ENCODE results near the gene PLXDC2. TPM values are rescaled to one million over a fixed set of nuclear protein-coding genes. Genes with fewer than 3 reads are reported as not detected.

Gene PLXDC2
- total and polyA plus RNA-seq, 2 experiments from 2014 or later, result 13.5 to 19.4 TPM

DNA sequence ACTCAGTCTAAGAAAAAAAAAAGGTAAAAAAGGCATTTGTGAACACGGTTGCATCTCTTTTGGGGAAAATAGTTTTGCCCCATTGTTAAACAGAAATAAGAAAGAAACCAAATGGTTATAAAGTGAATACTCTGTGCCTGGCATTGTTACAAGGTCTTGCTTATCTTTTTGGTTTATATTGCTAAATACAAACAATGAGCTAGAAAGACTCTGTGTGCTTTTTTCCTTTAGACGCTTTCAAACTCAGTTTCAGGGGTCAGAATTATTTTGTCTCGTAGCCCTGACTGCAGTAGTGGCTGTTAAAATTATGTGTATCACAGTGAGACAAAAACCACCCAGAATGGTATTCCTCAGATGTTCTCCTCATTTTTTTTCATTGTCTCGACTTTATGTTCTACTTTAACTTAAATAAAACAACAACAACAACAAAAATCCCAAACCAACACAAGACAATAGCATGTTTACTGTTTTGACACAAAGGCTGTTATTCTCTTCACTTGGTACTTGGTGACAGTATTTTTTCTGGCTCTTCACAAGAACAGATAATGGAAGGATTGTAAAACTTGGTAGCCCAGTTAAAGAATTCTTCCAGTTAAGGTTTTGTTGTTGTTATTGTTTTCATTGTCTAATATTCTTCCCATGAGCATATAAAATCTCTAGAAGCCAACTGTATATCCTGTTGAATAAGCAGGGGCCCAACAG, 190.1 kb downstream of the PLXDC2 start:
- Histone ChIP-seq H3K4me3 (no peak overlapping the region), H3K36me3 (ENCODE audit: insufficient read depth) (no peaks in the 10 kb centered on the region), H3K27ac (ENCODE audit: low read depth) (no peak overlapping the region), H3F3A (replicated peaks; ENCODE audit: low read depth) (no peaks in the 10 kb centered on the region), H3K79me2 (replicated peaks; ENCODE audit: insufficient read depth) (peaks cover 43% of the 10 kb centered on the region), H2AFZ (no peak overlapping the region), H4K20me1 (replicated peaks; ENCODE audit: insufficient read depth) (no peaks in the 10 kb centered on the region), H3K4me1 (ENCODE audit: insufficient read depth) (peaks cover 28% of the 10 kb centered on the region), H3K27me3 (ENCODE audit: insufficient read depth) (no peaks in the 10 kb centered on the region), H3K9me2 (ENCODE audit: insufficient read depth) (no peaks in the 10 kb centered on the region), H3K4me2 (no peak overlapping the region)
- TF ChIP-seq, protein P1, sequence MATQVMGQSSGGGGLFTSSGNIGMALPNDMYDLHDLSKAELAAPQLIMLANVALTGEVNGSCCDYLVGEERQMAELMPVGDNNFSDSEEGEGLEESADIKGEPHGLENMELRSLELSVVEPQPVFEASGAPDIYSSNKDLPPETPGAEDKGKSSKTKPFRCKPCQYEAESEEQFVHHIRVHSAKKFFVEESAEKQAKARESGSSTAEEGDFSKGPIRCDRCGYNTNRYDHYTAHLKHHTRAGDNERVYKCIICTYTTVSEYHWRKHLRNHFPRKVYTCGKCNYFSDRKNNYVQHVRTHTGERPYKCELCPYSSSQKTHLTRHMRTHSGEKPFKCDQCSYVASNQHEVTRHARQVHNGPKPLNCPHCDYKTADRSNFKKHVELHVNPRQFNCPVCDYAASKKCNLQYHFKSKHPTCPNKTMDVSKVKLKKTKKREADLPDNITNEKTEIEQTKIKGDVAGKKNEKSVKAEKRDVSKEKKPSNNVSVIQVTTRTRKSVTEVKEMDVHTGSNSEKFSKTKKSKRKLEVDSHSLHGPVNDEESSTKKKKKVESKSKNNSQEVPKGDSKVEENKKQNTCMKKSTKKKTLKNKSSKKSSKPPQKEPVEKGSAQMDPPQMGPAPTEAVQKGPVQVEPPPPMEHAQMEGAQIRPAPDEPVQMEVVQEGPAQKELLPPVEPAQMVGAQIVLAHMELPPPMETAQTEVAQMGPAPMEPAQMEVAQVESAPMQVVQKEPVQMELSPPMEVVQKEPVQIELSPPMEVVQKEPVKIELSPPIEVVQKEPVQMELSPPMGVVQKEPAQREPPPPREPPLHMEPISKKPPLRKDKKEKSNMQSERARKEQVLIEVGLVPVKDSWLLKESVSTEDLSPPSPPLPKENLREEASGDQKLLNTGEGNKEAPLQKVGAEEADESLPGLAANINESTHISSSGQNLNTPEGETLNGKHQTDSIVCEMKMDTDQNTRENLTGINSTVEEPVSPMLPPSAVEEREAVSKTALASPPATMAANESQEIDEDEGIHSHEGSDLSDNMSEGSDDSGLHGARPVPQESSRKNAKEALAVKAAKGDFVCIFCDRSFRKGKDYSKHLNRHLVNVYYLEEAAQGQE (IDR thresholded peaks at IDR 0.05; ENCODE audit: unreplicated experiment), result no peak
- TF ChIP-seq EZH2phosphoT487 (IDR thresholded peaks at IDR 0.05; ENCODE audit: unreplicated experiment) (no peak), POLR2AphosphoS5 (IDR thresholded peaks at IDR 0.05; ENCODE audit: low read depth) (no peak), NANOG (IDR thresholded peaks at IDR 0.05; ENCODE audit: borderline replicate concordance) (no peak), EZH2 (IDR thresholded peaks at IDR 0.05; ENCODE audit: low read depth, unreplicated experiment) (no peak), ZNF462 (CRISPR knock-in tag; IDR thresholded peaks at IDR 0.05) (no peak), CREB1 (CRISPR knock-in tag; IDR thresholded peaks at IDR 0.05; ENCODE audit: low read depth) (no peak), ETS1 (IDR thresholded peaks at IDR 0.05) (no peak), ZNF114 (CRISPR knock-in tag; IDR thresholded peaks at IDR 0.05) (no peak), STAT1 (IDR thresholded peaks at IDR 0.05; ENCODE audit: unreplicated experiment) (no peak)
- H3K4me1 Mint-ChIP-seq, result peaks cover 46% of the 10 kb centered on the region
- ATAC-seq, result no peak
- H3K36me3 Mint-ChIP-seq (ENCODE audit: low read depth), result peaks cover 29% of the 10 kb centered on the region
- no peak overlapping the region for H3K4me3 Mint-ChIP-seq
- H3K27me3 Mint-ChIP-seq (ENCODE audit: insufficient read depth, low read depth, poor library complexity), result peaks cover 5% of the 10 kb centered on the region
- H3K27ac Mint-ChIP-seq, result no peak overlapping the region
- H3K9me3 Mint-ChIP-seq, result no peaks in the 10 kb centered on the region
- DNase-seq (ENCODE audit: low spot score), result no peak
